Activated CD8-positive, alpha-beta memory T cell treated with anti-CD3 and anti-CD28 coated beads for 36 hours (primary cell): ENCODE results near the gene AMOTL1. TPM values are rescaled to one million over a fixed set of nuclear protein-coding genes. Genes with fewer than 3 reads are reported as not detected.
"Not testable (repeated sequence)": the region's sequence is repeated elsewhere in the genome, so short reads cannot be mapped to it uniquely, and the experiment has no call there.

Experiments
- CTCF ChIA-PET: fragments of 350-600 bp; sonication (Branson Sonifier 250); formaldehyde crosslinking; loops from one replicate; lab custom pipeline; 2021; ENCODE audit warnings: antibody characterized with exemption; lab: Charles Lee
- POLR2A ChIA-PET: fragments of 350-600 bp; sonication (Branson Sonifier 250); formaldehyde crosslinking; loops from one replicate; lab custom pipeline; 2021; ENCODE audit warnings: antibody characterized with exemption; lab: Charles Lee
- total RNA-seq, 2 experiments: library from RNA; stranded (reverse); gene quantifications; one replicate each; pipeline ENCODE4 v1.2.3, GENCODE V29; 2021

AMOTL1 gene
- total RNA-seq, 2 experiments from 2014 or later, result 1.0 to 1.6 TPM

DNA sequence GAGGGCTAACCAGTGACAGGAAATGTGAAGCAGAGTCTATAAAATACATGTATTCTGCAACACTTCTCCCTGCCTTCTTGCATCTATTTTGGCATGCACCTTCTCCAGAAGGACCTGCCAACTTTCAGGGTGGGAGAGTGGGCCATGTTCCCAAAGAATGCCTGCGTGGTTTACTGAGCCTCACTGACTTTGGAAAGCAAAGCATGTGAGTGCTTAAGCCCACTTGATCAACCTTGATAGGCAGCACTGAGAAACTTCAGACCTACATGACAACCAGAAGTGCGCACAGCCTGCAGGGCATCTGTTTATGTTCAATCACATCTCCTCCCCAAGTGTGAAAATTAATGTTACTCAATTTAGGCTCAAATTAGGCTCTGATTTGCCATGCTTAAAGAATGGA is 69.2 kb downstream of the AMOTL1 start:
- ChIA-PET POLR2A (no interaction called here), CTCF (no interaction called here)

DNA sequence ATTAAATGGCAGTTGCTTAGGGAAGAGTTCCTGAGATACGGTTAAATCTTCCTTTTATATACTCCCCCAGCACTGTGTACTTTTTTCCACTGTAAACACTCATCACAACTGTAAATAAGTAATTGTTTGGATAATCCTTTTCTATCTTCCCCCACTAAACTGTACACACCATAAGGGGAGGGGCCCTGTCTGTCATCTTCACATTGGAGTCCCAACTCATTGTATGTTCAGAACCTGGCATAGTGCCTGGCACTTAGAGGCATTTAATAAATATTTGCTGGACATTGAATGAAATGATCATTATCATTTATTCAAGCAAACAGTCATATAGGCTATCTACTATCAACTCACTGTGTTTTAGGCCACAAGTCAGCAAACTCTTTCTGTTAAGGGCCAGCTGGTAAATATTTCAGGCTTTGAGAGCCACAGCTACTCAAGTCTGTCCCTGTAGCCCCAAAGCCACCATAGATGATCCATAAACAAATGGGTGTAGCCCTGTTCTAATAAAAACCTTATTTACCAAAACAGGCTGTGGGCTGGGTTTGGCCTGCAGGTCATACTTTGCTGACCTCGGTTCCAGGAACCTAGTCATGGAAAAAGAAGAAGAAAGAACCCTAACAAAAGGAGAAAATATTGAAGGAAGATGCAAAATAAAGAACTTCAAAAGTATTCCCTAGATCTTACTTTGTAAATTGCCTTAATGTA is 70.0 kb downstream of the AMOTL1 start:
- CTCF ChIA-PET, result no interaction called here
- POLR2A ChIA-PET, result no interaction called here

DNA sequence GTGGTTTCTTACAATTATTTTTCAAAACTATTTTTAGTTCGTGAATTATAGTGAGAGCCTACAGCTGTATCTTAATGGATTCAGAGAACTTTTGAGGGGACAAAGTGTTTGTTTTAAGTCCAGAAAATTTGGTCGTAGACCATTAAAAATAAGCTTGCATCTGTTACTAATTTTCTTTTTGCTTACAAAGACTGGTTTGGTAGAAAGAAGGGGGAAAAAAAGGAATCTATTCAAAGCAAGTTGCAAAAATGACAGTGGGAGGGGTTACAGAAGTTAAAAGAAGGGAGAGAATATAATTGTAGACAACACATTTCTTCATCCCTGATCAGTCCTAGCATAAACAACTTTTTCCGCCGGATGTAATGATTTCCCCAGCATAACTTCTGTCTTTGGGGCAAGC is 72.1 kb downstream of the AMOTL1 start:
- CTCF ChIA-PET, result interaction anchor here (0.6 kb wide), 1 partner anchor 54 kb away, joined by 3 read pairs; no protein-coding TSS in a partner anchor

DNA sequence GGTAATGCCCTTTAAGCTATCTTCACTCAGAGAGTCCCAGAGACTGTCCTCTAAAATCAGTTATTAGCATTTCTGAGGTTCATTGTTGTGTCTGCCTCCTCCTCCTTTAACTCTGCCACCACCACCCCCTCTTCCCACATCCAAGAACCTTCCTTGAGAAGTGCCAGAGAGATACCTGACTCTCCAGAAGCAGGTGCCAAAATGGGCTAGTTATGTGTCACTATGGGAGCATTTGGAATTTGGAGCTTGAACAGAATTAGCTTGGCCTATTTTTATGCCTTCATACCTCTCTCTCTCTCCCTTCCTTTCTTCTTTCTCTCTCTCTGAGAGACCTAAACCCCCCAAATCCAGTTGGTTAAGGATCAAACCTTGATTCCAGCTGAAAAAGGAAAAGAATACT is 75.9 kb downstream of the AMOTL1 start:
- ChIA-PET CTCF (no interaction called here), POLR2A (no interaction called here)

More for the DNA sequence above, 72.1 kb downstream of the AMOTL1 start:
- POLR2A ChIA-PET, result no interaction called here

DNA sequence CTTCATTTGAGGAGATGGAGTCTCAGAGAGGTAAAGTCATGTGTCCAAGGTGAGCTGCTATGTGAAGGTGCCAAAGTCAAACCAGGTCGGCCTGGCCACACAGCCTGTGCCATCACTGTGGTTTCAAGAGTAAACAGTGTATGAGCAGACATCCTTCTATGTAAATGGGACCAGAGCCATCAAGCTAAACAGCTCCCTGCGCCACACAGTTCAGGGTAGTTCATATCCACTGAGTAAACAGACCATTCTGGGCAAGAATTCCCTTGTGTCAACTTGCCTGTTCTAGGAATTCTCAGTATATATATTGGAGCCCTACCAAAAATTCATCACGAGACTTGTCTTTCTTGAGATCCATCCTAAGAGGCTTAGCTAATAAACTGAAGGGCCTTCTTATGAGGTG is 77.5 kb downstream of the AMOTL1 start:
- POLR2A ChIA-PET, result no interaction called here
- CTCF ChIA-PET, result no interaction called here

DNA sequence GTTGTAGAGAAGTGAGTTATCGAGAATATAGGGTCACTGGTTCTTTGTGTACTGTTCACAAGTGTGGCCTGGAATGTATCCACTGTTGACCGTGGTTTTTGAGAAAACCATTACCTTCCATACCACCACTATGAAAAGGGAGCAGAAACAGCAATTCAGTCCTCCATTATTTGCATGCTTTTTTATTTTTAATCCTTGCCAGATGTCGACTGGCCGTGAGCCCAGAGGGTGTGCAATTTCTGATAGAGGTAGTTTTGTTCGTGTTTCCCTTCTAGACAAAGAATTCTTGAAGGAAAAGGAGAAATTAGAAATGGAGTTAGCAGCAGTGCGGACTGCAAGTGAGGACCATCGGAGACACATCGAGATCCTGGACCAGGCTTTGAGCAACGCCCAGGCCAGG is 81.7 kb downstream of the AMOTL1 start:
- POLR2A ChIA-PET, result no interaction called here

DNA sequence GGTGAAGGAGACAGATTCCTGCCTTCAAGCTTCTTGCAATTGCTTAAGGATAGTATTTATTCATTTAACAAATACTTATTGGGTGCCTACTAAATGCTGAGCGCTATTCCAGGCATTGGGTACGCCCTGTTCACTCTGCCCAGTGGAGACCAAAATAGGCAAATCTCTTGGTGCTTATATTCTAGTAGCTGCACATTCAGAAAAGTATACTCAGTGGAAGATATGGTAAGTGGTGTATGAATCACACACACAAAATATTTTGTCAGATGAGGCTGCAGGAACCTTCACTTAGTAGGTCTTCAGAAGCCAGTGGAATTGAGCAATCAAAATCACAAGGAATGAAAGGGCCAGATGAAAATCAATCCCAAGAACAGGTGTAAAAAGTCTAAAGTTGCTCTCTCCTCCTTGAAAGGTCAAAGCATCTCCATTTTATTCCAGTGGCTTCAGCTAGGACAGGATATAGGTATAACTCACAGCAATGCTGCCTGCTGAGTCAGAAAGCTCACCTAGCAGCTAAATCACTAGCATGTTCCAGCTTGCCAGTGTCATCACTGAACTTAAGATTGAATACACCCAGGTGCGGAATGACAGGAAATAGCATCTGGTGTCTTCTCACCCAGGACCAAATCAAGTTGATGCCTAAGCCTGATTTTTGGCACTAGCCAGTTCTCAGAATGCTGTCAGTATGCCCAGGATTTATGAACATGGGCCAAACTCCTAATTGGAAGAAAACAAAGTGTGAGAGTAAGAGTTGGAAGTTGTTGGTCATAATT is 83.9 kb downstream of the AMOTL1 start:
- ChIA-PET CTCF (no interaction called here), POLR2A (no interaction called here)

More for the DNA sequence above, 81.7 kb downstream of the AMOTL1 start:
- CTCF ChIA-PET, result interaction anchor here (0.6 kb wide), 1 partner anchor 1566 kb away, joined by 3 read pairs; no protein-coding TSS in a partner anchor

DNA sequence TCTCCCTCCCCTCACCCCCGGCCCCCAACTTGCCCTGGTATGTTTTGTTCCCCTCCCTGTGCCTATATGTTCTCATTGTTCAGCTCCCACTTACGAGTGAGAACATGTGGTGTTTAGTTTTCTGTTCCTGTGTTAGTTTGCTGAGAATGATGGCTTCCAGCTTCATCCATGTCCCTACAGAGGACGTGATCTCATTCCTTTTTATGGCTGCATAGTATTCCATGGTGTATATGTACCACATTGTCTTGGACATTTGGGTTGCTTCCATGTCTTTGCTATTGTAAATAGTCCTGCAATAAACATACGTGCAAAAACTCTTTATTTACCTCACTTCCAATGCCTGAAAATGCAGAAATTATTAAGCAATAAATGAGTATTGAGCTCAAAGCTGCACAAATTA is 85.1 kb downstream of the AMOTL1 start:
- CTCF ChIA-PET, POLR2A ChIA-PET: not testable (repeated sequence)

DNA sequence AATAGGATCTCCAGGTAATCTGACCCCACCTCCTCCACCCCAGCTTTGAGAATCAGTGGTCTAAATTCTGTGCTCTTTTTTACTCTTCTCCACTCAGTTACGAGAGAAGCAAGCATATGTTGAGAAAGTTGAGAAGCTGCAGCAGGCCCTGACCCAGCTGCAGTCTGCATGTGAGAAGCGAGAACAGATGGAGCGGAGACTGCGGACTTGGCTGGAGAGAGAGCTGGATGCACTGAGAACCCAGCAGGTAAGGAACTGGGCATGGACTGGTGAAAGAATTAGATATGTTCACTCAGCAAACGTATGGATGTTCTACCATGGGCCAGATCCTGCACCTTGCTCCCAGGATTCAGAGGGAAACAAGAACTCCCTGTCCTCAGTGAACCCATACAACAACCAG is 85.7 kb downstream of the AMOTL1 start:
- POLR2A ChIA-PET, result no interaction called here
- CTCF ChIA-PET, result no interaction called here

DNA sequence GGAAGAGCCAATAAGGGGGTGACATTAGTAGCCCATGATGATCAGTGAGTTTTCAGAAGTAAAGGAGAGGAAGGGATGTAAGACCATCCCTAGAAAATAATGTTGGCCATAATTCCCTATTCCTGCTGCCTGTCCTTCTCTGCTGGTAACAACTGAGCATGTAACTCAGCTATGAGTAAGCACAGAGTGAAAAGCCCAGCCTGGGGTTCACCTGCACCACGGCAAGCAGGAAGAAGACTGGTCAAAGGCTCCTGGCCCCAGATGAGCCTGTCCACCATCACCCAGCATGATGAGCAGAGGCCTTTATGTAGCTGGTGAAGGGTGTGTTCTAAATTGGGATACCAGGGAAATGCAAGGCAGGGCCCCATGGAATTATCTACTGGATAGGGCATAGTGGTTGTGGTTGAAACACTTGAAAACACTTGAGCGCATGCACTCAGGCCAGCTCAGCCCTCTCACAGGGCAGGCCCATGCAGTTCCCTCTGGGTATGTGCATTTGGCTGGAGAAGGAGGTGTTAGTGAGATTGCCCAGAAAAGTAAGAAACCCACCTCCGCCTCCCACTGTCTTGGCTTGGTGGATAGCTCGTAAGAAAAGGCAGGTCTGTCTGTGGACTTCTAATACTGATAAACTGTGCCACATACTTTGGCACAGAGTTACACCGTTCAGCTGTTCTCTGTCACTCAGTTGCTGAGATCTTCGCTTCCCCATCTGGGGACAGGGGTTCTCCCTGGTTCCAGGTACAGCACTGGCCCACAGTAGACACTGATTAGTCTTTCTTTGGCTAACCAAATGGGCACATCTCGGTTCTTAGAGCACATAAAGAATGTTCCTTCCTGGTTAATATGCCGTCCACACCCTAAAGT is 86.8 kb downstream of the AMOTL1 start:
- ChIA-PET CTCF (no interaction called here), POLR2A (interaction anchor here (0.6 kb wide), 1 partner anchor 8 kb away, joined by 4 read pairs; no protein-coding TSS in a partner anchor)

DNA sequence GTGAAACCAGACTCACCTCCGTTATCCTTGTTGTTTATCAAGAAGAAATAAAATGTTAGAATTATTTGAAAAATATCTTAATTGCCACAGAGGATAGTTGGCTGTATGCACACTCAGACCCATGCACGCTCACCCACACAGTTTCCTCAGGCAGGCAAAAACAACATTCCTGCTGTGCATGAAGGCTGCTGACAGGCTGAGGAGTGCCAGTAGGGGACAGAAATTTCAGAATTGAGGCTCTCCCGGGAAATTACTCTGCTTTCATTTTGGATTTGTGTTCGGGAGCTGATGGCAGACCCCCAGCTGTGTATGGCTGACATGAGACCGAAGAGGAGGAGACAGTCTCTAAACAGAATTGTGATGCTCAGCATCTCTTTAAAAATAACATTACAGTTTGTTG is 87.5 kb downstream of the AMOTL1 start:
- POLR2A ChIA-PET, result no interaction called here
- CTCF ChIA-PET, result no interaction called here

DNA sequence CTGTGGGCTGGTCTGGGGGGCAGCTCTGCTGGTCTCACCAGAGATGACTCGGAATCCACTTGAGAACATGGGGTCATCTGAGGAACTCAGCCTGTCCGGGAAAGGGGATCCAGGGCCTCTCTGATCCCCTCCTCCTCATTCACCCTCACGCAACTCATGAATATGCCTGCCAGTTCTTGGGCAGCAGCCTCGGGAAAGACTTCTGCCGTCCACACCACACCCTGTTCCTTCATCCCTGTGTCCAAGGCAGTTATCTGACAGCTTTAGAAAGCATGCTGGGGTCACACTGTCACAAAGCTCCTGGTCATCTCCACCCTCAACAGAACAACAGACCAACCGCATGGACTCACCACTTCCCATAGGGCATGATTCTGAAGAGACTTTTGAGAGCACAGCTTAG is 88.3 kb downstream of the AMOTL1 start:
- ChIA-PET POLR2A (no interaction called here), CTCF (no interaction called here)

DNA sequence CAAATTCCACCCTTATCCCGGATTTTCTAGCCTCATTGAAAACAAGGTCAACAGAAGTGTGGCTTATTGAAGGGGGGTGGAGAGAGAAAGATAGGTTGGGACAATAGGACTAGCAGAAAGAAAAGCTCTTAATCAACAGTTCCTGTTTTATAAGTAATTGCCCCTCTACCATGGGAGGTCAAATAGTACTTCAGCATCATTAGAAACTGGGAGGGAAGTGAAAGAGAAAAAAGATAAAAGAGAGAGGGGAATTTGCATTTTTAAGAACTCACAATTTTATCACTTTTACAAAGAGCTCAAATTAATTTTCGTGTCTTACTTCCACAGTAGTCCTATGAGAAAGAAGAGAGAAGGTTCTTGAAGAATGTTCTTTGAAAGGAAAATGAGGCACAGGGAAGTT is 89.2 kb downstream of the AMOTL1 start:
- ChIA-PET CTCF (no interaction called here), POLR2A (no interaction called here)

DNA sequence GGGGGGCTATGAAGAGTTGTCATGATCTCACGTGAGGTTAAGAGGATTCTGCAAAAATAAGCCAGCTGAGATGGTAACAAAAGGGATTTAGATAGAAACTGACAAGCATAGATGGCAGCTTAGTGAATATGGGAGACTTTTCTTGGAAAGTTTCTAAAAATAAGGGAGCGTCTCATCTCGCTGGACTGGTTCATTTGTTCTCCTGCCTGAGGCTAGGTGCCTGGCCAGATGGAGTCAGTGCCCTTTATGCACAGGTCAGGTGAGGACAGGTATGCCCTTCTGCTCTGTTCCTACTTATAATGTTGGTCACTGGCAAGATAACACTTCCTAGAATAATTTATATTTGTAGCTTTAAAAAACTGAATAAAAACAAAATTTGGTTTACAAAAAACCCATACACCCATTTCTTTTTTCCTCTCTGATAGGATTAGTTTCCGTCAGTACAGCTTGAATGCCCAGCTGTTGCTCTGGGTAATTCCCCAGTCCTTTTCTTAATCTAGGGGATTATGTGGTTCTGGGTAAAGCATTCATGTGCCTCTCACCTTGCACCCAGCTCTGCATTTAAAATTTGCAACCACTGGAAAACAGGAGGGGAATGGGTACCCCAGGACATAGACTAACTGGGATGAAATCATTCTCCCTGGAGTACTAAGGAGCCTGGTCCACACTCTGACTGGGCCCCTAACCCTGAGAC is 90.0 kb downstream of the AMOTL1 start:
- POLR2A ChIA-PET, result no interaction called here
- CTCF ChIA-PET, result no interaction called here

DNA sequence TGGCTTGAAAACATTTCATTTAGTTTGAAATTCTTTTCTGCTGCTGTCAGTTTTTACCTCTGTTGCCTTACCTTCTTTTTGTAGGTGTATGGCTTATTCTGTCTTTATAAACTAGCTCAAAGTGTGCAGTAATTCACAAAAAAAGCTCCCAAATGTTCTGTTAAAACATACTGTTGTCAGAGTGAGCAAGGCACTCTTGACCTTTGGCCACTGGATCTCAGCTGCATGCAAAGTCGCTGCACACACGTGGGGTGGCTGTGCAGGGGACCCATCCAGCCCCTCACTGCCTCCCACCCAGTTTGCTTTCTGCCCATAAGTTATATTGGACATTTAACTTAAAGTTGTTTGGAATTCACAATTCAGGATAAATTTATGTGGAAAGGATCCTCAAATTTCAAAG is 92.2 kb downstream of the AMOTL1 start:
- ChIA-PET CTCF (no interaction called here), POLR2A (no interaction called here)

DNA sequence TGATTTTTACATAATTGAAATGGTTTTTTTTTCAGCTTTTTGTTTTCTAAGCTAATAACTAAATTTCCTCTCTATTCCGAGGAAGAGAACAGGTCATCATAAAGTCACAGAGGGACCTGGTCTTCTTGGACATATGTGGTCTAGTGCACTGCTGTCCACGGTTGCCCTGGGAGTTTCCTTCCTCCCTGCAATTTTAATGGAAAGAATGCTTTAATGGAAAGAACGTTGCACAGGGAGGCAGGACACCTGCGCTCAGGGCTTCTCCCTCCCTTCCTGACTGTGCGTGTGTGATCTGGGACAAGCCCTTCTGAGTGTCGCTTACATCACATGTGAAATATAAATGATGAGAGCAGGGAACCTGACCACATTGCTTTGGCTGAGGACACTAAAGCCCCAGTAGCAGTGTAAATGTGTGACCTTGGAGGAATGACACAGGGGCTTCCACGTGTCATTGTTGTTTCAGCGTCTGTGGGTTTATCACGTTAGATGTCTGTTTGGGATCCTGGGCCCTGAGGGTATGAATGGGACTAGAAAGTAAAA is 93.2 kb downstream of the AMOTL1 start:
- ChIA-PET POLR2A (no interaction called here), CTCF (no interaction called here)

DNA sequence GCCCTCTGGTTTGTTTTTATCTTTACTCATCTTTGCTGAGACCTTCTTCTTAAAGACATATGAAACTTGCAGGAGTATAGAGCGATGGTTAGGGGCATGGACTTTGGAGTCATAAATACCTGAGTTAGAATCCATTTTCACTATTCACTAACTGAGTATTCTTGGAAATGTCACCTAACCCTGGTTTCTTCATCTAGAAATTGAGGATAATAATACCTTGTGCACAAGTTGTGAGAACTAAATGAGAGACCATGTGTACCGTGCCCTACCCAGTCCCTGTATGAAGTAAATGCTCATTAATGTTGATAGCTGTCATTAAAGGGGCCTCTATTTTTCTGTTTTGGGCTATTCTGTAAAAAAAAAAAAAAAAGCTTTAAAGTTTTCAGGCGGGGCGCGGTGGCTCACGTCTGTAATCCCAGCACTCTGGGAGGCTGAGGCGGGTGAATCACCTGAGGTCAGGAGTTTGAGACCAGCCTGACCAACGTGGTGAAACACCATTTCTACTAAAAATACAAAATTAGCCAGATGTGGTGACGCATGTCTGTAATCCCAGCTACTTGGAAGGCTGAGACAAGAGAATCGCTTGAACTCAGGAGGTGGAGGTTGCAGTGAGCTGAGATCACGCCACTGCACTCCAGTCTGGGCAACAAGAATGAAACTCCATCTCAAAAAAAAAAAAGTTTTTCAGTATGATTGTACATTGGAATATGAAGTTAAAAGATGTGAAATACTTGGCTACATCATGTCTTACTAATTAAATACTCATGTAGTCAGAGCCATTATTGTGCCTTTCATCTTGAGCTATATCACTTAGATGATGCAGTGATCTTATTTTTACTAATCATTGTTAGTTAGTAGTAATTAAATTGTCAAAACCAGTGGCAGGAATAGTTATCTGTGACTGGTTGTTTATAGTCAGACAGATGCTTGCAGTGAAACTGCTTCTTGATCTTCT is 95.0 kb downstream of the AMOTL1 start:
- CTCF ChIA-PET, result no interaction called here
- POLR2A ChIA-PET, result interaction anchor here (0.7 kb wide), 1 partner anchor 9 kb away, joined by 4 read pairs; no protein-coding TSS in a partner anchor

DNA sequence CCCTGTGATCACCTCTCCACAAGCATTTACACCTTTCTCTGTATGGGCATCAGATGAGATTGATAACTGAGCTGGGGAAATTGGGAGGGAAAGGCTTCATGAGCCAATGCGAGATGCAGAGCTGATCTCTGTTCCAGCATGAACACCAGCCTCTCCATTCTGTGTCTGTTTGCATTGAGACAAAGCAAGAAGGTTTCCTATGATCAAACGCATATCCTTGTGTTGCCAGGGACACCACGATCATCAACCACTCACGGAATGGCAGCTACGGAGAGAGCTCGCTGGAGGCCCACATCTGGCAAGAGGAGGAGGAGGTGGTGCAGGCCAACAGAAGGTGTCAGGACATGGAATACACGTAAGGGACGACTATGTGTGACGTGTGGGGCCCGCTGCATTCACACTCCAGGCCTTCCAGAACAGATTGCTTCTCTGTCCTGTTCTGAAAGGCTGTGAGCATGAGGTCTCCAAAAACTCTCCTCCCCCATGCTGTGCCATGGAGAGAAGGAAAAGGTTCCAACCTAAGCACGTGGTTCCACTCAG is 96.4 kb downstream of the AMOTL1 start:
- POLR2A ChIA-PET, result no interaction called here
- CTCF ChIA-PET, result interaction anchor here (0.8 kb wide), 1 partner anchor 30 kb away, joined by 3 read pairs; no protein-coding TSS in a partner anchor
